GM18870 (cell line): ENCODE results near the gene COL5A1.

Source experiments
- ATAC-seq: cut with Tn5 transposase; IDR thresholded peaks from one replicate; pipeline ENCODE4 v1.9.1; 2021; ENCODE audit warnings: moderate library complexity; ENCODE audit not compliant: unreplicated experiment

The COL5A1 gene

GRCh38 chr9:134625361-134626068 lies 16.1 kb upstream of the COL5A1 start:
- no peak for ATAC-seq

GRCh38 chr9:134626069-134626423 lies 15.6 kb upstream of the COL5A1 start:
- no peak for ATAC-seq

- ATAC-seq: no peak
Observed at GRCh38 chr9:134626571-134627416, 14.8 kb upstream of the COL5A1 start.

- no peak for ATAC-seq
Observed at GRCh38 chr9:134627417-134628353, 13.9 kb upstream of the COL5A1 start.

- no peak for ATAC-seq
Observed at GRCh38 chr9:134628354-134628736, 13.3 kb upstream of the COL5A1 start.

- no peak for ATAC-seq
Observed at GRCh38 chr9:134629061-134629585, 12.5 kb upstream of the COL5A1 start.

- ATAC-seq: no peak
Observed at GRCh38 chr9:134629586-134630392, 11.8 kb upstream of the COL5A1 start.

GRCh38 chr9:134630393-134630790 lies 11.2 kb upstream of the COL5A1 start:
- no peak for ATAC-seq

GRCh38 chr9:134630861-134631260 lies 10.7 kb upstream of the COL5A1 start:
- ATAC-seq: no peak

GRCh38 chr9:134631881-134632280 lies 9.7 kb upstream of the COL5A1 start:
- no peak for ATAC-seq

- ATAC-seq: no peak
Observed at GRCh38 chr9:134632329-134632728, 9.3 kb upstream of the COL5A1 start.

- no peak for ATAC-seq
Observed at GRCh38 chr9:134633362-134634142, 8.1 kb upstream of the COL5A1 start.

- ATAC-seq: no peak
Observed at GRCh38 chr9:134634176-134634575, 7.4 kb upstream of the COL5A1 start.

- no peak for ATAC-seq
Observed at GRCh38 chr9:134634667-134635230, 6.9 kb upstream of the COL5A1 start.

- no peak for ATAC-seq
Observed at GRCh38 chr9:134635351-134636148, 6.1 kb upstream of the COL5A1 start.

GRCh38 chr9:134636149-134636507 lies 5.5 kb upstream of the COL5A1 start:
- ATAC-seq: no peak

- no peak for ATAC-seq
Observed at GRCh38 chr9:134637241-134637640, 4.4 kb upstream of the COL5A1 start.

- ATAC-seq: no peak
Observed at GRCh38 chr9:134637696-134638501, 3.7 kb upstream of the COL5A1 start.
